OCI-LY3 (cell line): ENCODE results near the gene OR2AT4.
"Not testable (repeated sequence)": the region's sequence is repeated elsewhere in the genome, so short reads cannot be mapped to it uniquely, and the experiment has no call there.

ENCODE experiments used
- H2AFZ ChIP-seq: fragments of 200-600, 300-600 bp; shearing (Covaris generic); 2 replicates; pipeline ENCODE4 v1.6.0; 2014; ENCODE audit warnings: antibody characterized with exemption, low read depth, low read length
- H3K27ac ChIP-seq: fragments of 200-600, 300-600 bp; sonication (generic); 2 replicates; pipeline ENCODE4 v1.5.1; 2014; ENCODE audit warnings: mild to moderate bottlenecking, low read length, moderate library complexity, mixed read lengths
- H3K27me3 ChIP-seq: fragments of 200-600, 300-600 bp; sonication (generic); 2 replicates; pipeline ENCODE4 v1.6.1; 2014; ENCODE audit warnings: low read depth, low read length, mixed read lengths
- H3K36me3 ChIP-seq: fragments of 200-600, 300-600 bp; sonication (generic); replicated peaks from 2 replicates; pipeline ENCODE3; 2014; ENCODE audit warnings: low read depth, low read length, mixed read lengths
- H3K4me1 ChIP-seq: fragments of 300-600, 200-600 bp; sonication (generic); 2 replicates; pipeline ENCODE4 v1.6.1; 2014; ENCODE audit warnings: low read length, mixed read lengths
- H3K4me2 ChIP-seq: fragments of 200-600, 300-600 bp; sonication (generic); 2 replicates; pipeline ENCODE4 v1.6.1; 2014; ENCODE audit warnings: low read length, mixed read lengths
- H3K4me3 ChIP-seq: fragments of 300-600, 200-600 bp; sonication (generic); 2 replicates; pipeline ENCODE4 v1.5.1; 2014; ENCODE audit warnings: antibody characterized with exemption, mild to moderate bottlenecking, low read length, moderate library complexity
- H3K79me2 ChIP-seq: fragments of 300-600, 200-600 bp; shearing (Covaris generic); 2 replicates; pipeline ENCODE4 v1.6.1; 2014; ENCODE audit warnings: mild to moderate bottlenecking, low read length, mixed read lengths
- H3K9ac ChIP-seq: fragments of 300-600, 200-600 bp; shearing (Covaris generic); 2 replicates; pipeline ENCODE4 v1.6.0; 2014; ENCODE audit warnings: mild to moderate bottlenecking, low read length, moderate library complexity
- H3K9me3 ChIP-seq: fragments of 200-600, 300-600 bp; shearing (Covaris generic); 2 replicates; pipeline ENCODE4 v1.6.1; 2014; ENCODE audit warnings: low read length, mixed read lengths; ENCODE audit not compliant: insufficient read depth
- H4K20me1 ChIP-seq: fragments of 200-600, 300-600 bp; sonication (generic); 2 replicates; pipeline ENCODE4 v1.6.1; 2016; ENCODE audit warnings: low read length, mixed read lengths; ENCODE audit not compliant: insufficient read depth
- EZH2phosphoT487 ChIP-seq: fragments of 200-600 bp; shearing (Covaris generic); IDR thresholded peaks from 2 replicates; pipeline ENCODE4 v1.6.1; 2018; ENCODE audit warnings: antibody characterized with exemption, mixed run types, low read depth
- TF ChIP-seq, protein P1 (sequence below): fragments of 200-600, 300-600 bp; sonication (generic); IDR thresholded peaks from 2 replicates; pipeline ENCODE4 v1.5.1; 2014; ENCODE audit warnings: antibody characterized with exemption, low read length, low read depth

OR2AT4 gene

DNA sequence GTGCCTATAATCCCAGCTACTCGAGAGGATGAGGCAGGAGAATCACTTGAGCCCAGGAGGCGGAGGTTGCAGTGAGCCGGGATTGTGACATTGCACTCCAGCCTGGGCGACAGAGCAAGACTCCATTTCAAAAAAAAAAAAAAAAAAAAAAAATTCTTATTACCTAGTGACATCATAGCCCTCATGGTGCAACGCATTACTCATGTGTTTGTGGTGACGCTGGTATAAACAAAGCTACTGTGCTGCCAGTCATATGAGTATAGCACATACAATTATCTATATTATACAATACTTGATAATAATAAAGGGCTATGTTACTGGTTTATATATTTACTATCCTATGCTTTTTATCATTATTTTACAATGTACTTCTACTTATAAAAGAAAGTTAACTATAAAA, 41.2 kb downstream of the OR2AT4 start:
- Histone ChIP-seq H3K27ac (no peak overlapping the region), H3K36me3 (peaks cover 29% of the 10 kb centered on the region), H3K27me3 (no peaks in the 10 kb centered on the region), H3K4me1 (peaks cover 39% of the 10 kb centered on the region), H3K4me2 (no peak overlapping the region), H3K9ac (no peak overlapping the region), H2AFZ (no peak overlapping the region), H3K9me3 (peaks cover 10% of the 10 kb centered on the region; the same call in 1 of the 2 replicates), H3K79me2 (no peaks in the 10 kb centered on the region), H3K4me3 (no peak overlapping the region), H4K20me1 (no peaks in the 10 kb centered on the region)
- TF ChIP-seq, protein P1, sequence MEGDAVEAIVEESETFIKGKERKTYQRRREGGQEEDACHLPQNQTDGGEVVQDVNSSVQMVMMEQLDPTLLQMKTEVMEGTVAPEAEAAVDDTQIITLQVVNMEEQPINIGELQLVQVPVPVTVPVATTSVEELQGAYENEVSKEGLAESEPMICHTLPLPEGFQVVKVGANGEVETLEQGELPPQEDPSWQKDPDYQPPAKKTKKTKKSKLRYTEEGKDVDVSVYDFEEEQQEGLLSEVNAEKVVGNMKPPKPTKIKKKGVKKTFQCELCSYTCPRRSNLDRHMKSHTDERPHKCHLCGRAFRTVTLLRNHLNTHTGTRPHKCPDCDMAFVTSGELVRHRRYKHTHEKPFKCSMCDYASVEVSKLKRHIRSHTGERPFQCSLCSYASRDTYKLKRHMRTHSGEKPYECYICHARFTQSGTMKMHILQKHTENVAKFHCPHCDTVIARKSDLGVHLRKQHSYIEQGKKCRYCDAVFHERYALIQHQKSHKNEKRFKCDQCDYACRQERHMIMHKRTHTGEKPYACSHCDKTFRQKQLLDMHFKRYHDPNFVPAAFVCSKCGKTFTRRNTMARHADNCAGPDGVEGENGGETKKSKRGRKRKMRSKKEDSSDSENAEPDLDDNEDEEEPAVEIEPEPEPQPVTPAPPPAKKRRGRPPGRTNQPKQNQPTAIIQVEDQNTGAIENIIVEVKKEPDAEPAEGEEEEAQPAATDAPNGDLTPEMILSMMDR: no peak
- TF ChIP-seq EZH2phosphoT487: no peak

DNA sequence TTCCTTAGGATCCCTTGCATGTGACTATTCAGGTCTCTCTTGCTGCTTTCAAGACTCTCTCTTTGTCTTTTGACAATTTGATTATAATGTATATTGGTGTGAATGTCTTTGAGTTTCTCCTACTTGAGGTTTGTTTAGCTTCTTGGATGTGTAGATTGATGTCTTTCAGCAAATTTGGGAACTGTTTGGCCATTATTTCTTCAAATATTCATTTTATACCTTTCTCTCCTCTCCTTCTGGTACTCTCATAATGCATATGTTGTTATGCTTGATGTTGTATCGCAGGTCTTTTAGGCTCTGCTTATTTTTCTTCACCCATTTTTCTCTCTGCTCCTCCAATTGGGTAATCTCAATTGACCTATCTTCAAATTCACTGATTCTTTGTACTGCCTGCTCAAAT, 44.2 kb downstream of the OR2AT4 start:
- Histone ChIP-seq H3K4me1 (peaks cover 67% of the 10 kb centered on the region), H3K9ac (no peak overlapping the region), H3K79me2 (no peaks in the 10 kb centered on the region), H3K27me3 (no peaks in the 10 kb centered on the region), H3K27ac (peak overlapping the region; percentile 94), H3K4me2 (no peak overlapping the region), H3K4me3 (no peak overlapping the region), H3K36me3 (peaks cover 28% of the 10 kb centered on the region), H2AFZ (no peak overlapping the region), H4K20me1 (no peaks in the 10 kb centered on the region), H3K9me3 (peaks cover 15% of the 10 kb centered on the region; the same call in 1 of the 2 replicates)
- TF ChIP-seq, protein P1: no peak

DNA sequence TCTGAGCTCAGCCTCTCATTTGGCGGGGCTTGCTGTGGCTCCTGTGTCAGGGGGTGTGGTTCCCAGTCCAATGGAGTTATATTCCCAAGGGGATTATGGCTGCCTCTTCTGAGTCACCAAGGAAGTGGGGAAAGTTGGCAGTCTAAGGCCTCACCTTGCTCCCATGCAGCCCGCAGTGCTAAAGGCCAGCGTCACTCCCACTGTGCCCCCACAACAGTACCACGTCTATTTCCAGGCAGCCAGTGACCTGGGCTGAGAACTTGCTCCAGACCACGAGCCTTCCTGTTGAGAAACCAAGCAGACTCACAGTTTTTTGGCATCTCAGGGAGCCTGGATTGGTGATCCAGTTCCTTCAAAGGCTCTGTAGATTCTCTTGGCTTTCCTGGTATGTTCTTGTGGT, 45.6 kb downstream of the OR2AT4 start:
- peak overlapping the region; percentile 63 for H3K4me3 ChIP-seq
- no peaks in the 10 kb centered on the region for H3K79me2 ChIP-seq
- peaks cover 18% of the 10 kb centered on the region; the same call in 1 of the 2 replicates for H3K9me3 ChIP-seq
- H3K36me3 ChIP-seq: peaks cover 31% of the 10 kb centered on the region
- H4K20me1 ChIP-seq: no peaks in the 10 kb centered on the region
- TF ChIP-seq, protein P1: no peak
- TF ChIP-seq EZH2phosphoT487: no peak
- H3K9ac ChIP-seq: peak overlapping the region; percentile 78; the same call in 1 of the 2 replicates
- H3K4me2 ChIP-seq: peak overlapping the region; percentile 70
- peaks cover 72% of the 10 kb centered on the region for H3K4me1 ChIP-seq
- H2AFZ ChIP-seq: peak overlapping the region; percentile 53
- H3K27ac ChIP-seq: peak overlapping the region; percentile 94
- H3K27me3 ChIP-seq: no peaks in the 10 kb centered on the region

DNA sequence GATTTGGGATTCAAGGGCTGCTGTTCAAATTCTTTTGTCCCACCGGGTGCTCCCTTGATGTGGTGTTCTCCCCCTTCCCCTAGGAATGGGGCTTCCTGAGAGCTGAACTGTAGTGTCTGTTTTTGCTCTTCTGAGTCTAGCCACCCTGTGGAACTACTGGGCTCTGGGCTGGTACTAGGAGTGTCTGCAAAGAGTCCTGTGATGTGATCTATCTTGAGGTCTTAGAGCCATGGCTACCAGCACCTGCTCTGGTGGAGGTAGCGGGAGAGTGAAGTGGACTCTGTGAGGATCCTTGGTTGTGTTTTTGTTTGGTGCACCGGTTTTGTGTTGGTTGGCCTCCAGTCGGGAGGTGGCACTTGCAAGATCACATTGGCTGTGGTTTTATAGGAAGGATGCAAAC, 46.2 kb downstream of the OR2AT4 start:
- TF ChIP-seq, protein P1: no peak
- no peak for TF ChIP-seq EZH2phosphoT487
- peak overlapping the region; percentile 94 for H3K27ac ChIP-seq
- no peaks in the 10 kb centered on the region for H4K20me1 ChIP-seq
- H3K27me3 ChIP-seq: no peaks in the 10 kb centered on the region
- H3K4me3 ChIP-seq: peak overlapping the region; percentile 63
- peak overlapping the region; percentile 70 for H3K4me2 ChIP-seq
- H3K79me2 ChIP-seq: no peaks in the 10 kb centered on the region
- peak overlapping the region; percentile 78 for H3K9ac ChIP-seq
- peaks cover 36% of the 10 kb centered on the region for H3K36me3 ChIP-seq
- peaks cover 72% of the 10 kb centered on the region for H3K4me1 ChIP-seq
- peak overlapping the region; percentile 53; the same call in 1 of the 2 replicates for H2AFZ ChIP-seq
- H3K9me3 ChIP-seq: peaks cover 21% of the 10 kb centered on the region; the same call in 1 of the 2 replicates

DNA sequence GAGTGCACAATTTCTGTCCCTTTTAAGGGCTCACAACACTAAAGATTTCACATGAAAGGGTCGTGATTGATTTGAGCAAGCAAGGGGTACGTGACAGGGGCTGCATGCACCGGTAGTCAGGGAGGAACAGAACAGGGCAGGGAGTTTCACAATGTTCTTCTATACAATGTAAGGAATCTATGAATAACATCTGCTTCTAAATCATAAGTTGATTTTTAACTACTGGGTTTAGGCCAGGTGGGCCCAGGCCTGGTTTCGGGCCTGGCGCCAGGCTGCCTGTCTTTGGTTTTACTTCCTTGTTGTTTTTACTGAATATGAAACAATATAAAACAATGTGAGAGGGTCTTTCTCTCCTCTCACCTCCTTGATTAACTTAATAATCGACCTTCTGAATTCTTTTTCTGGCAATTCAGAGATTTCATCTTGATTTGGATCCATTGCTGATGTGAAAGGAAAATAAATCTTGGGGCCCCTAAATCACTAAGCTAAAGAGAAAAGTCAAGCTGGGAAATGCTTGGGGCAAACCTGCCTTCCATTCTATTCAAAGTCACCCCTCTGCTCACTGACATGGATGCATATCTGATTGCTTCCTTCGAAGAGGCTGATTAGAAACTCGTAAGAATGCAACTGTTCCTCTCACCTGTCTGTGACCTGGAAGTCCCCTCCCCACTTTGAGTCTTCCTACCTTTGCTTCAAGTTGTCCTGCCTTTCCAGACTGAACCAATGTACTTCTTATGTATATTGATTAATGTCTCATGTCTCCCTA, 47.0 kb downstream of the OR2AT4 start:
- H3K36me3 ChIP-seq: peaks cover 36% of the 10 kb centered on the region
- not testable (repeated sequence) for H3K79me2 ChIP-seq, H3K27me3 ChIP-seq, H4K20me1 ChIP-seq, H2AFZ ChIP-seq
- H3K4me3 ChIP-seq: peak overlapping the region; percentile 63
- peak overlapping the region; percentile 82 for H3K9ac ChIP-seq
- H3K4me2 ChIP-seq: peak overlapping the region; percentile 70
- H3K4me1 ChIP-seq: peaks cover 68% of the 10 kb centered on the region
- peak overlapping the region; percentile 94 for H3K27ac ChIP-seq
- peaks cover 21% of the 10 kb centered on the region; the same call in 1 of the 2 replicates for H3K9me3 ChIP-seq
